Skeletal muscle cell (primary cell): Measurements from ENCODE around the gene WWOX.

Experiments
- DNase-seq: peaks from one replicate; pipeline ENCODE4 v3.0.0-alpha.2; 2010; ENCODE audit warnings: low read depth
- H3K4me3 ChIP-seq: 2 replicates; pipeline ENCODE4 v1.5.1; 2011; ENCODE audit warnings: low read depth, mild to moderate bottlenecking, control low read depth, low read length, moderate library complexity

WWOX gene

GRCh38 chr16:79172976-79173500, 1073.6 kb downstream of the WWOX start:
- no peak overlapping the region for H3K4me3 ChIP-seq
- DNase-seq = no peak

- H3K4me3 ChIP-seq = no peak overlapping the region
- DNase-seq = no peak
Measured at GRCh38 chr16:79173919-79174318, 1074.5 kb downstream of the WWOX start.

GRCh38 chr16:79175286-79176057, 1076.0 kb downstream of the WWOX start:
- H3K4me3 ChIP-seq = no peak overlapping the region
- no peak for DNase-seq

GRCh38 chr16:79177018-79177417, 1077.6 kb downstream of the WWOX start:
- DNase-seq = no peak
- H3K4me3 ChIP-seq = no peak overlapping the region

GRCh38 chr16:79181419-79181818, 1082.0 kb downstream of the WWOX start:
- H3K4me3 ChIP-seq = no peak overlapping the region
- no peak for DNase-seq

GRCh38 chr16:79182616-79183015, 1083.2 kb downstream of the WWOX start:
- H3K4me3 ChIP-seq = no peak overlapping the region
- no peak for DNase-seq

- no peak overlapping the region for H3K4me3 ChIP-seq
- no peak for DNase-seq
Measured at GRCh38 chr16:79183571-79183970, 1084.1 kb downstream of the WWOX start.

- H3K4me3 ChIP-seq = no peak overlapping the region
- no peak for DNase-seq
Measured at GRCh38 chr16:79184464-79185030, 1085.1 kb downstream of the WWOX start.

- H3K4me3 ChIP-seq = no peak overlapping the region
- DNase-seq = no peak
Measured at GRCh38 chr16:79185711-79186110, 1086.3 kb downstream of the WWOX start.

- H3K4me3 ChIP-seq = no peak overlapping the region
- DNase-seq = no peak
Measured at GRCh38 chr16:79186196-79186595, 1086.7 kb downstream of the WWOX start.

GRCh38 chr16:79188115-79188738, 1088.8 kb downstream of the WWOX start:
- DNase-seq = no peak
- H3K4me3 ChIP-seq = no peak overlapping the region

GRCh38 chr16:79188739-79189122, 1089.3 kb downstream of the WWOX start:
- H3K4me3 ChIP-seq = no peak overlapping the region
- DNase-seq = no peak

- DNase-seq = no peak
- H3K4me3 ChIP-seq = no peak overlapping the region
Measured at GRCh38 chr16:79190542-79190941, 1091.1 kb downstream of the WWOX start.

- H3K4me3 ChIP-seq = no peak overlapping the region
- no peak for DNase-seq
Measured at GRCh38 chr16:79191933-79192332, 1092.5 kb downstream of the WWOX start.

GRCh38 chr16:79192904-79193303, 1093.5 kb downstream of the WWOX start:
- H3K4me3 ChIP-seq = no peak overlapping the region
- DNase-seq = no peak

GRCh38 chr16:79194291-79194690, 1094.8 kb downstream of the WWOX start:
- no peak overlapping the region for H3K4me3 ChIP-seq
- DNase-seq = no peak

- no peak for DNase-seq
- H3K4me3 ChIP-seq = no peak overlapping the region
Measured at GRCh38 chr16:79195938-79196337, 1096.5 kb downstream of the WWOX start.

GRCh38 chr16:79201436-79201835, 1102.0 kb downstream of the WWOX start:
- no peak for DNase-seq
- no peak overlapping the region for H3K4me3 ChIP-seq

GRCh38 chr16:79202977-79203376, 1103.5 kb downstream of the WWOX start:
- H3K4me3 ChIP-seq = no peak overlapping the region
- no peak for DNase-seq

- DNase-seq = no peak
- H3K4me3 ChIP-seq = no peak overlapping the region
Measured at GRCh38 chr16:79204486-79204885, 1105.0 kb downstream of the WWOX start.

GRCh38 chr16:79206889-79207288, 1107.4 kb downstream of the WWOX start:
- no peak for DNase-seq
- no peak overlapping the region for H3K4me3 ChIP-seq
